Cardiac fibroblast (primary cell): ENCODE measurements around the gene ZNF593.

ENCODE experiments used
- DNase-seq, 2 donors: peaks; one replicate each; pipeline versions ENCODE4 v3.0.0 to v3.0.0-alpha.2; 2010; ENCODE audit warnings: low read depth in 2 of 2
- H3K4me3 ChIP-seq, 2 donors: replicated peaks in 1 of 2; 1 replicate in 1 of 2; 2 replicates in 1 of 2; pipeline ENCODE4 v1.5.1; 2011; ENCODE audit warnings: low read depth in 2 of 2, low read length in 2 of 2, mild to moderate bottlenecking in 2 of 2, moderate library complexity in 1 of 2
- TF ChIP-seq, protein P1 (sequence below): IDR thresholded peaks from one replicate; pipeline ENCODE4 v1.5.1; 2011; ENCODE audit warnings: low read depth, mild to moderate bottlenecking, low read length, inconsistent platforms

The ZNF593 gene

DNA sequence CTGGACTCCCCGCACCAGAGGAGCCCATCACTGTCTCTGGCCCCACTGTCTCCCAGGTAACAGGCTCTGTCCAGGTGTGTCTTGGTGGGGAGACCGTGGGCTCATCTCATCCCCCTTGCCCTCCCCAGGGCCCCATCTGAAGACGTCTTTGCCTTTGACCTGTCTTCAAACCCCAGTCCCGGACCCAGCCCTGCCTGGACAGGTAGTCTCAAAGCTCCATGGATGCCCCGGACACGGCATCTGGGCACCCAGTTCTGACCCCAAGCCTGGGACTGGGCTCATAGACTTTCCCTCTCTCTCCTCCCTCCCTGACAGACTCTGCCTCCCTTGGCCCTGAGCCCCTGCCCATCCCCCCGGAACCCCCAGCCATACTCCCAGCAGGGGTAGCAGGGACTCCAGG, 14.4 kb downstream of the ZNF593 start:
- TF ChIP-seq, protein P1, sequence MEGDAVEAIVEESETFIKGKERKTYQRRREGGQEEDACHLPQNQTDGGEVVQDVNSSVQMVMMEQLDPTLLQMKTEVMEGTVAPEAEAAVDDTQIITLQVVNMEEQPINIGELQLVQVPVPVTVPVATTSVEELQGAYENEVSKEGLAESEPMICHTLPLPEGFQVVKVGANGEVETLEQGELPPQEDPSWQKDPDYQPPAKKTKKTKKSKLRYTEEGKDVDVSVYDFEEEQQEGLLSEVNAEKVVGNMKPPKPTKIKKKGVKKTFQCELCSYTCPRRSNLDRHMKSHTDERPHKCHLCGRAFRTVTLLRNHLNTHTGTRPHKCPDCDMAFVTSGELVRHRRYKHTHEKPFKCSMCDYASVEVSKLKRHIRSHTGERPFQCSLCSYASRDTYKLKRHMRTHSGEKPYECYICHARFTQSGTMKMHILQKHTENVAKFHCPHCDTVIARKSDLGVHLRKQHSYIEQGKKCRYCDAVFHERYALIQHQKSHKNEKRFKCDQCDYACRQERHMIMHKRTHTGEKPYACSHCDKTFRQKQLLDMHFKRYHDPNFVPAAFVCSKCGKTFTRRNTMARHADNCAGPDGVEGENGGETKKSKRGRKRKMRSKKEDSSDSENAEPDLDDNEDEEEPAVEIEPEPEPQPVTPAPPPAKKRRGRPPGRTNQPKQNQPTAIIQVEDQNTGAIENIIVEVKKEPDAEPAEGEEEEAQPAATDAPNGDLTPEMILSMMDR, result no peak
- no peak for DNase-seq
- no peak overlapping the region for H3K4me3 ChIP-seq

DNA sequence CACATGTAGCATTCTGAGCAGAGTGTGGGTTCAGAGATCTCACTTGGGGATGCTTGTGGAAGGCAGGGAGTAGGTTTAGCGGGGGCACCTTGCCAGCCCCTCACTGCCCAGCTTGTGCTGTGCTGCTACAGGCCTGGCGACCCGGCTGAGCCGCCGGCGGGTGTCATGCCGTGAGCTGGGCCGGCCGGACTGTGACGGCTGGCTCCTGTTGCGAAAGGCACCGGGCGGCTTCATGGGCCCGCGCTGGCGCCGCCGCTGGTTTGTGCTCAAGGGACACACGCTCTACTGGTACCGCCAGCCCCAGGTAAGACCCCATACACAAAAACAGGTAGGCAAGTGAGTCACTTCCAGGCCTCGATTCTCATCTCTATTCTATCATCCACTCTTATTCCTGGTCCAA, 15.2 kb downstream of the ZNF593 start:
- TF ChIP-seq, protein P1, result no peak
- H3K4me3 ChIP-seq, result no peak overlapping the region
- no peak for DNase-seq

DNA sequence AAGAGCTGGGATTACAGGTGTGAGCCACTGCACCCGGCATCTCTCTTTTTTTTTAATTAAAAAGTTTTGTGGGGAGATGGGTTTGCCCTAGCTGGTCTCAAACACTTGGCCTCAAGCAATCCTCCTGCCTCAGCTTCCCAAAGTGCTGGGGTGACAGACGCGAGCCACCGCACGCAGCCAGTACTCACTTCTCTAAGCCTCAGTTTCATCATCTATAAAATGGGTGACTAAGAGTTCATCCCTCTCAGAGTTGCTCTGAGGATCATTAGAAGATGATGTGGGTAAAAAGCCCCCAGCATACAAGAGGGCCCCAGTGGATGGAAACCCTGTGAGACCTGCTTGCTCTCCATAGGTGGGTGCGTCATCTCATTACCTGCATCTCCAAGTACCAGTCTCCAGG, 18.2 kb downstream of the ZNF593 start:
- TF ChIP-seq, protein P1, result no peak
- no peak overlapping the region for H3K4me3 ChIP-seq
- DNase-seq, result no peak

DNA sequence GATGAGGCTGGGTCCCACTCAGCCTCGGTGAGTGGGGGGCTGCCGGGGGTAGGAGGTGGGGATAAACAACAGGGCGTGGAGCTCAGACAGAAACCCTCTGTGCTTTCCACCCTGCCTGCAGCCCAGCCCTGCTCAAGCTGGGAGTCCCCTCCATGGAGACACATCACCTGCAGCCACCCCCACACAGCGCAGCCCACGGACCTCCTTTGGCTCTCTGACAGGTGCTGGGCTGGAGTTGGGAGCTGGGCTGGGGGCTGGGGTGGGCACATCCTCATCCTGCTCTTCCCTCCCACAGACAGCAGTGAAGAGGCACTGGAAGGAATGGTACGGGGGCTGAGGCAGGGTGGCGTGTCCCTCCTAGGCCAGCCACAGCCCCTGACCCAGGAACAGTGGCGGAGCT, 18.8 kb downstream of the ZNF593 start:
- no peak for DNase-seq
- TF ChIP-seq, protein P1, result no peak
- H3K4me3 ChIP-seq, result no peak overlapping the region

DNA sequence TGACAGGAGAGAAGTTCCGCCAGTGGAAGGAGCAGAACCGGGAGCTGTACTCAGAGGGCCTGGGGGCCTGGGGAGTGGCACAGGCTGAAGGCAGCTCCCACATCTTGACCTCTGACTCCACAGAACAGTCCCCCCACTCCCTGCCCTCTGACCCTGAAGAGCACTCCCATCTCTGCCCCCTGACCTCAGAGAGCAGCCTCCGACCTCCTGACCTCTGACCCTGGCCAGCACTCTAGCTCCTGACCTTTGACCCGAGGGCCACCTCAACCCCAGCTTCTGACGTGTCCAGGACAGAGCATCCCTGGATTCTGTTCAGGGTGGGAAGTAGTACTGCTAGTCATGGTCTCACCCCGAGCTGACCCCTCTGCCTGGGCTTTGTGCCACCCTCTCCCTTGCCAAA, 19.6 kb downstream of the ZNF593 start:
- H3K4me3 ChIP-seq, result no peak overlapping the region
- TF ChIP-seq, protein P1, result no peak
- DNase-seq, result no peak

DNA sequence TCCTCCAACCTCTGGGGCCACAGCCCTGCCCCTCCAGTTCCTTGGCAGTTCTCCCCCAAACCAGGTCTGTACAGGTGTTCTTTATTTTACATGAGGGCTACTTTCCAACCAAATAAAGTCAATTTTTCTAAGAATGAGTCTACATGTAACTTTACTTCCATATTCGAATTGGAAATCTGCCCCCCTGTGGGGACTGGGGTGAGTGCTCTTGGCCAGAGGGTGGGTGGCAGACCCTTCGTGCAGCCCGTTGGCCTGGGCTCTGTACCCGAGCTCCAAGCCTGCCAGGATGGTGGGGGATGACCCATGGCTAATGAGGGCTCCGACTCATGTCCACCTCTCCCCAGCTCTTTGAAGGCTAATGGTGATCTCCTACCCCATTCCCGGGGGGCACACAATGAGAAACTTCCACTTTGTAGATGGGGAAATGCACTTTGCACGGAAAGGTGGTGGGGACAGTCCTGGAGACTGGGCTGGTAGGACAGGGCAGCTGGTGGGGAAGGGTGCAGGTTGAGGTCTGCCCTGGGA, 20.1 kb downstream of the ZNF593 start:
- DNase-seq, result no peak
- no peak overlapping the region for H3K4me3 ChIP-seq
- TF ChIP-seq, protein P1, result no peak

DNA sequence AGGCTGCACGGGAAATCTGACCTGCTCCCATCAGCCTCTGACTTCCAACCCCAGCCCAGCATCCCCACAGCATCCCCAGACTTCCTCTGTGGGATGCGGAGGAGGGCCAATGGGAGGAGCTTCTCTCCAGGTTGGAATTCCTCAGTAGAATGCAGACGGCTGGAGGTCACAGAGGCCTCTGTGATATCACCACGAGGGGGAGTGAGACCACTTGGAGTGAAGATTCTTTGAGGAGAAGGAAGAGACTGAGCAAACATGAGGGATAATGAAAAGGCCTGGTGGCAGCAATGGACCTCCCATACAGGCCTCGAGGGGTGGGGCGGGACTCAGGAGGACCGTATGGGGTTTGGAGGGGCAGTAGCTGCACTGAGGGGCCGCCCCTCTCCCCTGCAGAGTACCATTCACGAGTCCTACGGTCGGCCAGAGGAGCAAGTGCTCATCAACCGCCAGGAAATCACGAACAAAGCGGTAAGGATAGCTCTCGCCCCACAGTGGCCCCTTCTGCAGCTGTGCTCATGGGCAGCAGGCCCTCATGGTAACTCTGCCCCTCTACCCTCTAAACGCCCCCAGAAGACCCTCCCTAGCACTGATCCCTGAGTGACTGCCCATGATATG, 20.8 kb downstream of the ZNF593 start, which contains the start of gene CATSPER4:
TSS of gene CATSPER4 (plus strand) at position 230 of the 615 bp plus-strand sequence. CDS start at position 256, 26 bp downstream.
- TF ChIP-seq, protein P1, result no peak
- DNase-seq, result peak; percentile 17 to 20

More for the DNA sequence above, 20.8 kb downstream of the ZNF593 start, which contains the start of gene CATSPER4:
- no peak within 1 kb of the TSS for H3K4me3 ChIP-seq
